Tibial nerve (tissue), 3 donors: ENCODE measurements around the gene GUCY2C.

Experiments used
- POLR2A ChIP-seq, 2 donors: fragments of 450-650 bp; IDR thresholded peaks; one replicate each; pipeline ENCODE4 v1.6.1; 2017; ENCODE audit warnings: antibody characterized with exemption in 2 of 2, mild to moderate bottlenecking in 2 of 2, moderate library complexity in 2 of 2
- TF ChIP-seq, protein P1 (sequence below), 5 experiments: fragments of 200-600 bp in 3 of 5; fragments of 450-650 bp in 2 of 5; sonication (generic) in 3 of 5; IDR thresholded peaks; one replicate each; pipeline ENCODE4 v1.5.1; 2016 to 2019; ENCODE audit warnings: antibody characterized with exemption in 5 of 5, mild to moderate bottlenecking in 3 of 5, moderate library complexity in 2 of 5

GRCh38 chr12:14693116-14693515 lies 3.3 kb downstream of the GUCY2C start:
- TF ChIP-seq POLR2A (IDR thresholded peaks at IDR 0.05) = no peak
- TF ChIP-seq, protein P1, sequence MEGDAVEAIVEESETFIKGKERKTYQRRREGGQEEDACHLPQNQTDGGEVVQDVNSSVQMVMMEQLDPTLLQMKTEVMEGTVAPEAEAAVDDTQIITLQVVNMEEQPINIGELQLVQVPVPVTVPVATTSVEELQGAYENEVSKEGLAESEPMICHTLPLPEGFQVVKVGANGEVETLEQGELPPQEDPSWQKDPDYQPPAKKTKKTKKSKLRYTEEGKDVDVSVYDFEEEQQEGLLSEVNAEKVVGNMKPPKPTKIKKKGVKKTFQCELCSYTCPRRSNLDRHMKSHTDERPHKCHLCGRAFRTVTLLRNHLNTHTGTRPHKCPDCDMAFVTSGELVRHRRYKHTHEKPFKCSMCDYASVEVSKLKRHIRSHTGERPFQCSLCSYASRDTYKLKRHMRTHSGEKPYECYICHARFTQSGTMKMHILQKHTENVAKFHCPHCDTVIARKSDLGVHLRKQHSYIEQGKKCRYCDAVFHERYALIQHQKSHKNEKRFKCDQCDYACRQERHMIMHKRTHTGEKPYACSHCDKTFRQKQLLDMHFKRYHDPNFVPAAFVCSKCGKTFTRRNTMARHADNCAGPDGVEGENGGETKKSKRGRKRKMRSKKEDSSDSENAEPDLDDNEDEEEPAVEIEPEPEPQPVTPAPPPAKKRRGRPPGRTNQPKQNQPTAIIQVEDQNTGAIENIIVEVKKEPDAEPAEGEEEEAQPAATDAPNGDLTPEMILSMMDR (IDR thresholded peaks at IDR 0.05) = no peak
